Ascending aorta (tissue), 2 donors: Measurements from ENCODE around the gene ASAP2. TPM values are rescaled to one million over a fixed set of nuclear protein-coding genes. Genes with fewer than 3 reads are reported as not detected.

Experiments
- DNase-seq, 2 donors: peaks; one replicate each; pipeline ENCODE4 v3.0.0-alpha.2; 2019; ENCODE audit warnings: low spot score in 2 of 2
- H3K27ac ChIP-seq, 2 donors: fragments of 200-600 bp; sonication (generic); one replicate each; pipeline ENCODE4 v1.5.1; 2016 to 2017; ENCODE audit warnings: mild to moderate bottlenecking in 1 of 2
- H3K27me3 ChIP-seq: fragments of 200-600 bp; sonication (generic); one replicate; pipeline ENCODE4 v1.5.1; 2017
- H3K36me3 ChIP-seq, 2 donors: fragments of 200-600 bp; sonication (generic); one replicate each; pipeline ENCODE4 v1.5.1; 2016
- H3K4me1 ChIP-seq, 2 donors: fragments of 200-600 bp; sonication (generic); one replicate each; pipeline ENCODE4 v1.5.1; 2016 to 2017; ENCODE audit warnings: mild to moderate bottlenecking in 1 of 2
- H3K4me3 ChIP-seq, 2 donors: fragments of 200-600 bp; sonication (generic); one replicate each; pipeline ENCODE4 v1.5.1; 2016 to 2017; ENCODE audit warnings: mild to moderate bottlenecking in 1 of 2
- H3K9me3 ChIP-seq, 2 donors: fragments of 200-600 bp; sonication (generic); one replicate each; pipeline ENCODE4 v1.5.1; 2016
- CTCF ChIP-seq, 3 experiments: fragments of 200-600 bp in 2 of 3; fragments of 450-650 bp in 1 of 3; sonication (generic) in 2 of 3; IDR thresholded peaks; one replicate each; pipeline ENCODE4 v1.5.1; 2016 to 2019; ENCODE audit warnings: antibody characterized with exemption in 3 of 3, mild to moderate bottlenecking in 1 of 3, moderate library complexity in 1 of 3
- intact Hi-C: fragments of 100-400 bp; cut with DNase I; formaldehyde crosslinking; loops from one replicate; pipeline ENCODE4 v1.15.1; 2023
- total RNA-seq: library from RNA; depleted of rRNA; stranded (reverse); fragments of >200 nt; gene quantifications from one replicate; pipeline ENCODE4 v1.1.0, GENCODE V29; 2016

The ASAP2 gene
- total RNA-seq, 1 donor from 2014 or later = 56.9 TPM

- Histone ChIP-seq H3K27ac (no peak overlapping the region), H3K9me3 (no peaks in the 10 kb centered on the region), H3K4me3 (no peak overlapping the region), H3K36me3 (peaks cover 43 to 88% of the 10 kb centered on the region in 2 donors), H3K27me3 (no peaks in the 10 kb centered on the region), H3K4me1 (no peaks in the 10 kb centered on the region)
- no peak for DNase-seq
- intact Hi-C loops = no loop called here
- no peak for TF ChIP-seq CTCF (IDR thresholded peaks at IDR 0.05)
These were observed 152.9 kb downstream of the ASAP2 start for GRCh38 chr2:9359463-9359862.

GRCh38 chr2:9360110-9360509, 153.5 kb downstream of the ASAP2 start:
- intact Hi-C loops = no loop called here
- H3K9me3 ChIP-seq = no peaks in the 10 kb centered on the region
- H3K4me3 ChIP-seq = no peak overlapping the region
- no peak for TF ChIP-seq CTCF (IDR thresholded peaks at IDR 0.05)
- H3K27me3 ChIP-seq = no peaks in the 10 kb centered on the region
- no peak overlapping the region for H3K27ac ChIP-seq
- no peak for DNase-seq
- no peaks in the 10 kb centered on the region for H3K4me1 ChIP-seq
- peaks cover 43 to 93% of the 10 kb centered on the region in 2 donors for H3K36me3 ChIP-seq

- no peak for TF ChIP-seq CTCF (IDR thresholded peaks at IDR 0.05)
- Histone ChIP-seq H3K27me3 (no peaks in the 10 kb centered on the region), H3K9me3 (no peaks in the 10 kb centered on the region), H3K4me1 (no peaks in the 10 kb centered on the region), H3K36me3 (peaks cover 45 to 95% of the 10 kb centered on the region in 2 donors), H3K27ac (no peak overlapping the region), H3K4me3 (no peak overlapping the region)
- no peak for DNase-seq
- intact Hi-C loops = no loop called here
These were observed 154.1 kb downstream of the ASAP2 start for GRCh38 chr2:9360701-9361100.

- Histone ChIP-seq H3K27ac (no peak overlapping the region), H3K9me3 (no peaks in the 10 kb centered on the region), H3K4me3 (no peak overlapping the region), H3K4me1 (no peaks in the 10 kb centered on the region), H3K36me3 (peaks cover 38 to 95% of the 10 kb centered on the region in 2 donors), H3K27me3 (no peaks in the 10 kb centered on the region)
- no peak for DNase-seq
- intact Hi-C loops = no loop called here
- TF ChIP-seq CTCF (IDR thresholded peaks at IDR 0.05) = no peak
These were observed 157.8 kb downstream of the ASAP2 start for GRCh38 chr2:9364373-9364772.

- H3K4me3 ChIP-seq = no peak overlapping the region
- intact Hi-C loops = no loop called here
- TF ChIP-seq CTCF (IDR thresholded peaks at IDR 0.05) = no peak
- peaks cover 34 to 95% of the 10 kb centered on the region in 2 donors for H3K36me3 ChIP-seq
- H3K27me3 ChIP-seq = no peaks in the 10 kb centered on the region
- H3K9me3 ChIP-seq = no peaks in the 10 kb centered on the region
- H3K27ac ChIP-seq = peak overlapping the region in 1 of 2 donors; percentile 29
- H3K4me1 ChIP-seq = no peaks in the 10 kb centered on the region
- DNase-seq = no peak
These were observed 158.3 kb downstream of the ASAP2 start for GRCh38 chr2:9364791-9365497.
